ENCODE measurements around the gene TMEM125.

GRCh38 chr1:43316738-43317520 is 47.1 kb downstream of the TMEM125 start:
- TF ChIP-seq CTCF (IDR thresholded peaks at IDR 0.05) (no peak), NR3C1 (CRISPR knock-in tag; conservative IDR thresholded peaks at IDR 0.05; ENCODE audit: low read depth) (no peak), MAX (CRISPR knock-in tag; IDR thresholded peaks at IDR 0.05) (no peak), SP1 (CRISPR knock-in tag; conservative IDR thresholded peaks at IDR 0.05) (no peak), KAT7 (CRISPR knock-in tag; IDR thresholded peaks at IDR 0.05; ENCODE audit: borderline replicate concordance) (no peak), STAT6 (CRISPR knock-in tag; conservative IDR thresholded peaks at IDR 0.05; ENCODE audit: low read depth) (no peak)

All from WTC11 (cell line).